ENCODE data around the gene DLX3. TPM values are rescaled to one million over a fixed set of nuclear protein-coding genes. Genes with fewer than 3 reads are reported as not detected.

Gene DLX3
- total RNA-seq, 1 donor from 2014 or later, result 1.7 TPM

GRCh38 chr17:50037321-50038107, 42.5 kb upstream of the DLX3 start:
- Histone ChIP-seq H3K4me3 (no peak overlapping the region), H3K27ac (no peak overlapping the region), H3K4me1 (peaks cover 24% of the 10 kb centered on the region)

GRCh38 chr17:50036455-50037261, 41.6 kb upstream of the DLX3 start:
- intact Hi-C loops (cut with DNase I), result no loop called here
- Histone ChIP-seq H3K27me3 (no peaks in the 10 kb centered on the region), H3K36me3 (no peaks in the 10 kb centered on the region), H3K4me3 (no peak overlapping the region), H3K27ac (no peak overlapping the region), H3K9me3 (no peaks in the 10 kb centered on the region), H3K4me1 (peaks cover 24% of the 10 kb centered on the region)
- DNase-seq (ENCODE audit: extremely low spot score in 2 of 2), result no peak
- TF ChIP-seq POLR2A (IDR thresholded peaks at IDR 0.05) (no peak), CTCF (IDR thresholded peaks at IDR 0.05) (no peak), POLR2AphosphoS5 (IDR thresholded peaks at IDR 0.05; ENCODE audit: insufficient read depth in 1 of 2, low read depth in 1 of 2) (no peak)

More at GRCh38 chr17:50037321-50038107, 42.5 kb upstream of the DLX3 start:
- Histone ChIP-seq H3K27me3 (no peaks in the 10 kb centered on the region), H3K9me3 (no peaks in the 10 kb centered on the region), H3K36me3 (no peaks in the 10 kb centered on the region)
- DNase-seq (ENCODE audit: extremely low spot score in 2 of 2), result peak in 1 of 2 donors; percentile 83
- intact Hi-C loops (cut with DNase I), result no loop called here
- TF ChIP-seq CTCF (IDR thresholded peaks at IDR 0.05) (no peak), POLR2AphosphoS5 (IDR thresholded peaks at IDR 0.05; ENCODE audit: insufficient read depth in 1 of 2, low read depth in 1 of 2) (no peak), POLR2A (IDR thresholded peaks at IDR 0.05) (no peak)

GRCh38 chr17:50035945-50036344, 40.9 kb upstream of the DLX3 start:
- Histone ChIP-seq H3K27ac (no peak overlapping the region), H3K4me3 (no peak overlapping the region), H3K27me3 (no peaks in the 10 kb centered on the region), H3K36me3 (no peaks in the 10 kb centered on the region), H3K4me1 (peaks cover 24% of the 10 kb centered on the region), H3K9me3 (no peaks in the 10 kb centered on the region)
- intact Hi-C loops (cut with DNase I), result no loop called here
- no peak for DNase-seq (ENCODE audit: extremely low spot score in 2 of 2)
- no peak for TF ChIP-seq POLR2AphosphoS5 (IDR thresholded peaks at IDR 0.05; ENCODE audit: insufficient read depth in 1 of 2, low read depth in 1 of 2)
- TF ChIP-seq POLR2A (IDR thresholded peaks at IDR 0.05), result no peak
- TF ChIP-seq CTCF (IDR thresholded peaks at IDR 0.05), result no peak

GRCh38 chr17:50035421-50035879, 40.4 kb upstream of the DLX3 start:
- intact Hi-C loops (cut with DNase I), result no loop called here
- Histone ChIP-seq H3K4me3 (no peak overlapping the region), H3K27ac (no peak overlapping the region), H3K9me3 (no peaks in the 10 kb centered on the region), H3K36me3 (no peaks in the 10 kb centered on the region), H3K27me3 (no peaks in the 10 kb centered on the region), H3K4me1 (peaks cover 24% of the 10 kb centered on the region)
- TF ChIP-seq CTCF (IDR thresholded peaks at IDR 0.05) (no peak), POLR2AphosphoS5 (IDR thresholded peaks at IDR 0.05; ENCODE audit: insufficient read depth in 1 of 2, low read depth in 1 of 2) (no peak), POLR2A (IDR thresholded peaks at IDR 0.05) (no peak)
- peak in 1 of 2 donors; percentile 91 for DNase-seq (ENCODE audit: extremely low spot score in 2 of 2)
